Astrocyte (in vitro differentiated cells and primary cell): ENCODE data around the gene HLA-DMB. TPM values are rescaled to one million over a fixed set of nuclear protein-coding genes. Genes with fewer than 3 reads are reported as not detected.

ENCODE experiments used
- DNase-seq: peaks from one replicate; pipeline ENCODE4 v3.0.0-alpha.2; 2010; ENCODE audit warnings: low read depth
- FAIRE-seq: peaks from 2 replicates; lab custom pipeline; 2011; peaks lifted over from hg19 to GRCh38; lab: Jason Lieb, UNC
- H2AFZ ChIP-seq: 2 replicates; pipeline ENCODE4 v1.6.0; 2012; ENCODE audit warnings: low read depth, low read length, inconsistent platforms
- H3K27ac ChIP-seq: 2 replicates; pipeline ENCODE4 v1.5.1; 2011; ENCODE audit warnings: low read depth, low read length, inconsistent platforms
- H3K27me3 ChIP-seq: 2 replicates; pipeline ENCODE4 v1.6.0; 2011; ENCODE audit warnings: low read length, inconsistent platforms; ENCODE audit not compliant: insufficient read depth
- H3K36me3 ChIP-seq: 2 replicates; pipeline ENCODE4 v1.5.1; 2011; ENCODE audit warnings: low read length, inconsistent platforms; ENCODE audit not compliant: insufficient read depth
- H3K4me1 ChIP-seq: 2 replicates; pipeline ENCODE4 v1.5.1; 2011; ENCODE audit warnings: low read length, inconsistent platforms; ENCODE audit not compliant: insufficient read depth
- H3K4me2 ChIP-seq: 2 replicates; pipeline ENCODE4 v1.6.0; 2012; ENCODE audit warnings: low read length, inconsistent platforms
- H3K4me3 ChIP-seq: 2 replicates; pipeline ENCODE4 v1.5.1; 2011; ENCODE audit warnings: low read depth, mild to moderate bottlenecking, low read length, inconsistent platforms; ENCODE audit not compliant: insufficient read depth
- H3K79me2 ChIP-seq: 2 replicates; pipeline ENCODE4 v1.6.0; 2012; ENCODE audit warnings: mild to moderate bottlenecking, low read length, inconsistent platforms; ENCODE audit not compliant: insufficient read depth
- H3K9ac ChIP-seq: 2 replicates; pipeline ENCODE4 v1.6.0; 2012; ENCODE audit warnings: mild to moderate bottlenecking, low read length, inconsistent platforms
- H3K9me3 ChIP-seq: 2 replicates; pipeline ENCODE4 v1.5.1; 2012; ENCODE audit warnings: low read depth, mild to moderate bottlenecking, low read length, inconsistent platforms; ENCODE audit not compliant: insufficient read depth
- H4K20me1 ChIP-seq: 2 replicates; pipeline ENCODE4 v1.6.0; 2012; ENCODE audit warnings: low read length, inconsistent platforms; ENCODE audit not compliant: insufficient read depth
- H3K27ac Mint-ChIP-seq: one replicate; pipeline ENCODE4 v1.8.0; 2021; ENCODE audit warnings: mild to moderate bottlenecking, mixed read lengths; ENCODE audit not compliant: unreplicated experiment
- H3K27me3 Mint-ChIP-seq: one replicate; pipeline ENCODE4 v1.8.0; 2021; ENCODE audit warnings: low read depth, mixed read lengths; ENCODE audit not compliant: unreplicated experiment
- H3K36me3 Mint-ChIP-seq: one replicate; pipeline ENCODE4 v1.8.0; 2021; ENCODE audit warnings: low read depth, mixed read lengths; ENCODE audit not compliant: unreplicated experiment
- H3K4me1 Mint-ChIP-seq: one replicate; pipeline ENCODE4 v1.8.0; 2021; ENCODE audit warnings: low read depth, mixed read lengths; ENCODE audit not compliant: unreplicated experiment
- H3K4me3 Mint-ChIP-seq: one replicate; pipeline ENCODE4 v1.8.0; 2021; ENCODE audit warnings: mild to moderate bottlenecking, moderate library complexity, mixed read lengths; ENCODE audit not compliant: unreplicated experiment
- H3K9me3 Mint-ChIP-seq: one replicate; pipeline ENCODE4 v1.8.0; 2021; ENCODE audit warnings: mild to moderate bottlenecking, mixed read lengths; ENCODE audit not compliant: unreplicated experiment
- EZH2 ChIP-seq: IDR thresholded peaks from 2 replicates; pipeline ENCODE4 v1.6.1; 2012; ENCODE audit warnings: mild to moderate bottlenecking, low read length, inconsistent platforms; ENCODE audit not compliant: insufficient read depth
- total RNA-seq: library from RNA; stranded (reverse); gene quantifications from 2 replicates; pipeline ENCODE4 v1.2.1, GENCODE V29; 2021
- TF ChIP-seq, protein P1 (sequence below): IDR thresholded peaks from 2 replicates; pipeline ENCODE4 v1.5.1; 2011; ENCODE audit warnings: low read depth, mild to moderate bottlenecking, inconsistent platforms, low read length, moderate library complexity; ENCODE audit not compliant: insufficient read depth

Gene HLA-DMB
- total RNA-seq, 1 donor from 2014 or later, result 0.11 TPM

GRCh38 chr6:32983964-32984621 is 43.3 kb upstream of the HLA-DMB start:
- Histone ChIP-seq H4K20me1 (peaks cover 56% of the 10 kb centered on the region), H3K9ac (no peak overlapping the region)
- H3K27ac Mint-ChIP-seq, result peak overlapping the region; percentile 5

GRCh38 chr6:32983493-32983848 is 42.6 kb upstream of the HLA-DMB start:
- Histone ChIP-seq H3K4me3 (no peak overlapping the region), H3K9ac (no peak overlapping the region), H3K4me2 (no peak overlapping the region), H4K20me1 (peaks cover 62% of the 10 kb centered on the region), H3K9me3 (no peaks in the 10 kb centered on the region), H3K79me2 (peaks cover 24% of the 10 kb centered on the region), H3K27ac (no peak overlapping the region), H3K4me1 (peaks cover 1% of the 10 kb centered on the region), H2AFZ (no peak overlapping the region), H3K27me3 (peaks cover 10% of the 10 kb centered on the region), H3K36me3 (peaks cover 44% of the 10 kb centered on the region)
- Mint-ChIP-seq H3K36me3 (peaks cover 23% of the 10 kb centered on the region), H3K4me1 (peaks cover 25% of the 10 kb centered on the region), H3K27ac (peak overlapping the region; percentile 5), H3K27me3 (no peaks in the 10 kb centered on the region), H3K9me3 (no peaks in the 10 kb centered on the region), H3K4me3 (no peak overlapping the region)
- DNase-seq (no peak), FAIRE-seq (no peak)
- TF ChIP-seq EZH2, result no peak
- TF ChIP-seq, protein P1, sequence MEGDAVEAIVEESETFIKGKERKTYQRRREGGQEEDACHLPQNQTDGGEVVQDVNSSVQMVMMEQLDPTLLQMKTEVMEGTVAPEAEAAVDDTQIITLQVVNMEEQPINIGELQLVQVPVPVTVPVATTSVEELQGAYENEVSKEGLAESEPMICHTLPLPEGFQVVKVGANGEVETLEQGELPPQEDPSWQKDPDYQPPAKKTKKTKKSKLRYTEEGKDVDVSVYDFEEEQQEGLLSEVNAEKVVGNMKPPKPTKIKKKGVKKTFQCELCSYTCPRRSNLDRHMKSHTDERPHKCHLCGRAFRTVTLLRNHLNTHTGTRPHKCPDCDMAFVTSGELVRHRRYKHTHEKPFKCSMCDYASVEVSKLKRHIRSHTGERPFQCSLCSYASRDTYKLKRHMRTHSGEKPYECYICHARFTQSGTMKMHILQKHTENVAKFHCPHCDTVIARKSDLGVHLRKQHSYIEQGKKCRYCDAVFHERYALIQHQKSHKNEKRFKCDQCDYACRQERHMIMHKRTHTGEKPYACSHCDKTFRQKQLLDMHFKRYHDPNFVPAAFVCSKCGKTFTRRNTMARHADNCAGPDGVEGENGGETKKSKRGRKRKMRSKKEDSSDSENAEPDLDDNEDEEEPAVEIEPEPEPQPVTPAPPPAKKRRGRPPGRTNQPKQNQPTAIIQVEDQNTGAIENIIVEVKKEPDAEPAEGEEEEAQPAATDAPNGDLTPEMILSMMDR, result no peak

More at GRCh38 chr6:32983964-32984621, 43.3 kb upstream of the HLA-DMB start:
- no peak for DNase-seq
- Histone ChIP-seq H3K36me3 (peaks cover 38% of the 10 kb centered on the region), H3K27me3 (peaks cover 10% of the 10 kb centered on the region), H3K9me3 (no peaks in the 10 kb centered on the region), H3K27ac (no peak overlapping the region), H3K4me2 (no peak overlapping the region), H3K4me1 (no peaks in the 10 kb centered on the region), H2AFZ (no peak overlapping the region), H3K4me3 (no peak overlapping the region), H3K79me2 (peaks cover 18% of the 10 kb centered on the region)
- Mint-ChIP-seq H3K9me3 (no peaks in the 10 kb centered on the region), H3K4me1 (peaks cover 20% of the 10 kb centered on the region), H3K27me3 (no peaks in the 10 kb centered on the region), H3K36me3 (peaks cover 20% of the 10 kb centered on the region), H3K4me3 (peak overlapping the region; percentile 23)
- TF ChIP-seq EZH2, result no peak
- TF ChIP-seq, protein P1, result no peak
- FAIRE-seq, result no peak
